GM19193 (cell line): ENCODE results near the gene KRT78.

Source experiments
- POLR2A ChIP-seq: IDR thresholded peaks from 4 replicates; pipeline ENCODE4 v1.6.1; 2011; ENCODE audit not compliant: insufficient read depth, insufficient read length; ENCODE audit errors: extremely low read depth

Gene KRT78

DNA sequence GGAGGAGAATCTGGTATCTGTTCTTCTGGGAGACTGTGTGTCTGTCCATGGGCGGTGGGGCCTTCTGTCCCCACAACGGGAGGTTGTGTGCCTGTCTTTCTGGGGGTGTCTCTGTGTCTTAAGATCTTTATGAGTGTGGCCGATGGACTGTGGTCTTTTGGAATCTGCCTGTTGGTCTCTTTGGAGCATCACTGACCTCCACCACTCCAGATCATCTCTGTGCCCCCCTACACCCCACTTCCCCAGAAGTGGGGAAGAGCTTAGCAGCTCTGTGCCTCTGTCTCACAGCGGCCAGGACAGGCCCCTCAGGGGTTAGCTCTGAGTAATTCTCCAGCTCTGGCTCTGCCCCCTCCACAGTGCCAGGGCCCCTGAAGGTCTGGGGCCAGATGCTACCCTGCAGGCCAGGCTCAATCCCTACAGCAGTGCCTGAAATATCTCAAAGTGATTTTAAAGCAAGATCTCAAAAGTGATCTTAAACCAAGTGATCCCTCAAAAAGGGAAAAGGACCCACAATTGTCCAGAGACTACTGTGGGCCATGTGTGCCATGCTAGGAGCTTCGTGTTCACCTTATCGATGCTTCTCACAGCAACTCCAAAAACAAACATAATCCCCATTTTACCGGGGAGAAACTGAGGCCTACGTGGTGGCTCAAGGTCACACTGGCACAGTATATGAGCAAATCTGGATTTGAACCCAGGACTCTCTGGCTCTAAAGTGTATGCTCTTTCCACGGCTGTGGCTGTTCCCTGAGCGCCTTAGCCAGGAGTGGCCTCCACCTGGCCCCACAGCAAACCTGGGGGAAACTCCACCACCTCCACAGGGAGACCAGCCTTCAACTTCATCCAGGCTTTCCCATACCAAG, 26.0 kb upstream of the KRT78 start:
- TF ChIP-seq POLR2A: no peak

DNA sequence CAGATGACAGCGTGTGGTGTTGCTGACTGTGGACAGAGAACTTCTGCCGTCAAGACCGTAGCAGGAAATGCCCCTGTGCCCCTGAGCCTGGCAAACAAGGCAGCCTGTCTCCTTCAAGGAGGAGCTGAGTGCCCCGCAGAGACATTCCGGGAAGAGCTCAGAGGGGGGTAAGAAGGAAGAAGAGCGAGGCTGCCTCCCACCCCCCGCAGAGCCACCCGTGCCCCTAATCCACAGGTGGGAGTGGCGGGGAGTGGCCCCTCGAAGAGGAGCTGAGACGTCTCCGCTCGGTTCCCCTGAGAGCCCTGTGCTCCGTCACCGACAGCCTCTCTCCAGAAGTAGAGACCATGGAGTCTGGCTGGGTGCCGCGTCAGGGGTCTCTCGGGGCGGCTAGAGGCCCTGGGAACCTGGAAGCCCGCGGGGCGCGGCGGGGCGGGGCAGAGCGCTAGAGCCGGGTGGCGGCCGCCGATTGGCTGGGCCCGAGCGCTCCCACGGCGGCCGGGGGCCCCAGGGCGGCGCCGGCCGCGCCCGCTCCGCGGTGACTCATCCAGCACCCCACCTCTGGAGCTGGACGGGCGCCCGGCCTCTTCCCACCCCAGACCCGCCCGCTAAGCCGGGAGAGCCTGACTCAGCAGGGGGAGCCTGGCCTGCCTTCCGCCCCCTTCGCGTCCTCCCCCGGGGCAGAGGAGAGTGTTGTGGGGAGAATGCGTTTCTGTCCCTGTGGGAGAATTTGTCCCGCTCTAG, 25.2 kb upstream of the KRT78 start:
- TF ChIP-seq POLR2A: no peak

DNA sequence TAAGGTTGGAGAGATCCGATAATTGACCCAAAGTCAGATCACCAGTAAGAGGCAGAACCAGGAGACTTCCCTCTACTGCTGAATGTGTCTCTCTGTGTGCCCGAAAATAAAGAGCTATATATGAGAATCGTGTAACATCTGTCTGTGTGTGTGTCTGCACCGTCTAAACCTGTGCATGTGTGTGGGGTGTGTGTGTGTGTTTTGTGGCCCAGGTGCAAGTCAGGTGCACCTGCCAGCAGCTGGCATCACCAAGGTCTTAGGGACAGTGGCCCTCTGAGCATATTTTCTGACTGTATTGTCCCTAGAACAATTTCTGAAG, 24.7 kb upstream of the KRT78 start:
- TF ChIP-seq POLR2A: no peak

DNA sequence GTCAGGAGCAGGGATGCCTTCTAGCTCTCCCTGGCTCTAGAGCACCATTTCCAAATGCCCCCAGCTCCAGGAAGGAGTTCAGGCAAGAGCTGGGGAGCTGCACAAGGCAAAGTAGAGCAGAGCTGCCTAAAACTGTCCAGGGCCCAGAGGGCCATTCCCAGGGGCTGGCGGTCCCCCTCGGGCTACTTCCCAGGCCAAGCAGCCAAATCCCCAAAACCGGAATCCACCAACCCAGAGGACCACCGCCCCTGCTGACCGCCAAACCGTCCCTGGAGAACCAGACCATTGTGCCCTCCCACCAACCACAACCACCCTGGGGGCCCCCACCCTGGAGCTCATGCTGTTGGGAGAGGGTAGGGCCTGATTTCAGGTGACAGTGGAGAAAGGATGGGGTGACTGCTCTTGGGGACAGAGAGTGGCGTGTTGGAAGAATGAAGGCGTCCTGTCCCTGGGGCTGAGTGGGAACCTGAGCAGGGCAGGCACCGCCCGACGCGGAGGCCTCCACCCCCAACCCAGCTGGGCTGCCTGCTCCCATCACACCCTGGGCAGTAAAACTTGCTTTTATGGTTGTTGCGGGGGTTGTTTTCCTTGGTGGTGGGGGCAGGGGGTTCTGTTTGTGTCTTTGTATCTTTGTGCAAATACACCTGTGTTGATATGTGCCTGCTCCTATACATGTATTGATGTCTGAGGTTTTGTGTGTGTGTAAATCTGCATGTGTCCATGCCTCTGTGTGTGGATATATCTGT, 24.0 kb upstream of the KRT78 start:
- TF ChIP-seq POLR2A: no peak

DNA sequence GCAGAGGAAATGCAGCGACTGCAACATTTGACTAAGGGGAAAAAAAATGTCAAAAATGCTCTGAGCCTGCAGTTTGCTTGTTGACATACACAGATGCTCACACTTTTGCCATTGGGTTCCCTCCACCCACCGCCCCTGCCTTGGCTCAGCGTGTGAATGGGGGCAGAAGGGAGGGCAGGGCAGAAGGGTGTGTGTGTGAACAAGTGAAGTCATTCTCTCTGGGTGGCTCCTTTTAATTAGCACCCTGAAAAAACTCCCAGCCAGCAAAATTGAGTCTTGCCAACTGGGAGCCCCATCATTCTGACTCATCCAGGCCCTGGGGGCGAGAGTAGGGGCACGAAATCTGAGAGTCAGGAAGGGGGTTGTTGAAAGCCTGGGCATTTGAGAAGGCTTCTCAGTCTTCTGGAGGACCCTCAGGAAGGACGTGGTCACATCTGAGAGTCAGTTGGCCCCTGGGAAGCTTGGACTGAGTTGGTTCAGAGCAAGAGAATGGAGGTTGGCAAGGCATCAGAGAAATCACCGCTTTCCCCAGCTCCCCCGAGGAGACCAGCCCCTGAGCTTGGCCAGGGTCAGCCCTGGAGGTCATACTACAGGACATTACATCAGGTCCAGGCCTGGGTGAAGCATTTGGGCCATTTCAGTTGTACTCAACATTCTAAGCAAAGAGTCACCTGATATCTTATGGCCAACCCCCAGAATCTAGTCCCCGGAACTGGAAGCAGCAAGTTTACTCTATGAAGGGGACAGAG, 22.7 kb upstream of the KRT78 start:
- no peak for TF ChIP-seq POLR2A

DNA sequence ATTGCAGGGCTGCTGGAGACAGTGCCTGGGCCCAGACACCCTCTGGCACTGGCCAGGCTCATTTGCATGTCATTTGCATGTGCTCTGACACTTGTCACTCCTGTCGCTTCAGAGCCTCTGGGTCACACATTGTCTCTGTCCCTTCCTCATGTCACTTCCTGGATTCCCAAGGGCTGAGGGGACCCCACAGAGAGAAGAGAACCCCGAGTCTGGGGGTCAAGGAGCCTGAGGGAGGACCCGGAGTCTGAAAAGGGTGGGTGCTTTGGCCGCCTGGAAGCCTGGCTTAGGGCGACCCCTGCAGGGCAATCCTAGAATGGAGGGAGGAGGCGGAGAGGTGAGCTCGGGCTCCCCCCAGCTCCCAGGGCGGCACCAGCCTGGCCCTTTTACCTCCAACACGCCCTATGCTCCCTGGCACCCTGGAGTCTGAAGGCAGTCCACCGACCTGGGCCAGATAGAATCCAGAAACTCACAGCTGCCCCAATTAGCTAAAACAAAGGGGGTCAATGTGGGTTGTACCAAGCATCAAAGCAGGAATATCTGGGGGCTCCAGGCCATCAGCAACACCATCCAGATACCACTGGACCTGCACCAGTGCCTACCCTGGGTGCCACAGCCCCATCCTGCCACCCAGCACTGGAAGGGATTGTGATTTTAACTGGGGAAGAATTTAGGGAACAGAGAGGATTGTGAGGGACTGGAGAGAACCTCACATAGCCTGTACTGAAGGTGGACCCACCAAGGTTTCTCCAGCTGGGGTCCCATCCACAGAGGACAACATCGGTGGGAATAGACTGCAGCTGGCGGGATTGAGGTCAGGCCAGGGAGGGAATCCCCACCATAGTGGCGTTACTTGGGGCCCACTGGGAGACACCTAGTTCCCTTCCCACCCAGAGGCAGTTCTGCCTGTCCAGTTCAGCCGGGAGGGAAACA, 21.8 kb upstream of the KRT78 start:
- TF ChIP-seq POLR2A: no peak

DNA sequence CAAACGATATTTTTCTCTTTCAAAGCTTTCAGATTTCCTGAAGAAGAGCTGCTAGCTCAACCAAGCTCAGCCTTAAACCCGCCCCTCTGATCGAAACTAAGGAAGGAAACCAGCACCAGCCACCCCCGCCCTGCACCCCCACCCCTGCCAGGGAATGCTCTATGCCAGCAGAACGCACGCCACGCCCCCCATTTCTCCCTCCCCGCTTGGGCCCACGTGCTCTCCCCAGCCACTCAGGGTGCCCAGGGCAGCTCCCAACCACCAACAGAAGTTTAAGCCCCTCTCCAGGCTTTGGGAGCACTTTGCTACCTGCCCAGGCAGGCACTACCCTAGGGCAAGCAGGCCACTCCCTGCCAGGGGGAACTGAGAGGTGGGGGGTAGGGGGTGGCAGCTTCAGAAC, 18.8 kb upstream of the KRT78 start:
- TF ChIP-seq POLR2A: no peak

DNA sequence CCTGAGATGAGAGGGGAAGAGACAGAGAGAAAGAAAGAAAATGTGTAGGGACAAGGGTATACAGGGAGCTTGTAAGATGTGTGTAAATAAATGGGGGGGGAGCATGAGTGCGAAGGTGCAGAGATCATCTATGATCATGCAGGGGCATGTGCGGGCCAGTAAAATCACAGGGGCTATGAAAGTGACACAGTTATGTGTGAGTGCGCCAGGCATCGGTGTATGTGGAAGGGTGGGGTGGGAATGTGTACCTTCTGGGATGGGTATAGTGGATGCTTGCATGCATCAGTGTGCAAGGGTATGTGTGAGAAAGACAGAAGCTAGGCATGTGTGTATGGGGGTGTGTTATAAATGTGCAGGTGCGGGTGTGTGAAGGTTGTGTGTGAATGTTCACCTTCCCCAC, 18.4 kb upstream of the KRT78 start:
- TF ChIP-seq POLR2A: no peak

DNA sequence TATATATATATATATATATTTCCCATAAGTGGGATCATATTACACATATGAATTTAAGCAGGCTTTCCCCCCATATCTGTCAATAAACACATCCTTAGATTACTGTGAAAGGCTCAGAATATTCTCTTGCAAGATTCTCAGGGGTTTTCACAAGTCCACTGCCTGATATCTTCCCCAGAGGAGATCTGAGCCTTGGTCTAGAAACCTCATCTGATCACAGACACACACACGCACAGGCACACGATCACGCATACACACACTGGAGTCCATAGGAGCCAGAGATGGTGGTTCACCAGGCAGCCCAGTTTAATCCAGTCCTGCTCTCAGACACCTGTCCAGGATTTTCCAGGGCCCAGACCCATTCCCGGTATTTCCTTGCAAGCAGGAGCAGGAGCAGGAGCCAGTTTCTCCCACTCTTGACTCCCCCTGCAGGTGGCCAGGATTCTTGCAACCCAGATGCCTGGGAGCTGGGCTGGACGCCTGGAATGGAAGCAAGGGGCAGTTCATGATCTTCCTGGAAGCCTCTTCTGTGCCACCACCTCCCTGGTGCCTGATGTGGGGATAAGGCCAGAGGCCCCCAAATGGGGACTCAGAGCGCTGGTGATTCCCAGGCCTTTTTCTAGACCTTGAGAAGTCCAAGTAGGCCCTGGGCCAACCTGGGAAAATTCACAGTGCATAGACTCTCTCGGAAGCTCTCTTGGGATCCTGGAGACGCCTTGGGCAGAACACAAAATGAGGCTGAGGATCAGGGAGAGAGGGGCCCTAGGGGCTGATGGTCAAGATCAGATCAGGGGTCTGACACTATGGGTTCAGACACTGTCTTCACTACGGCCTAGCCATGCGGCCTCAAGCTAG, 16.5 kb upstream of the KRT78 start:
- no peak for TF ChIP-seq POLR2A

DNA sequence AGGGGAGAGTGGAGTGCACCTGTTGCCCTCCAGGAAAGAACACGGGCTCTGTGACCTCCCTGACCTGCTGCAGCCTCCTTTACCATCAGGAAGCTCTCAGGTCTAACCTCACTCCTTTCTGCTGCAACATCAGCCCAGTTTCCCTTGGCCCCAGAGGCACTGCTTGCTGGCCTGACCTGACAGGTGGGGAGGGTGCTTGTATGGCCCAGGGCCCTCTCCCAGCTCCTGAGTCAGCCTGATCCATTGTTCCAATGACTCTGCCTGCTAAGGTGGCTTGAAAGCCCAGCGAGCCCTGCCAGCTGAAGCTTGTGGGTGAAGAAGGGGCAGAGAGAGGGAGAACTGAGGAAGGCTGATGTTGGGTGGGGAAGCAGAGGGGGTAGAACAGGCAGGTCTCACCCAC, 13.2 kb upstream of the KRT78 start:
- TF ChIP-seq POLR2A: no peak

DNA sequence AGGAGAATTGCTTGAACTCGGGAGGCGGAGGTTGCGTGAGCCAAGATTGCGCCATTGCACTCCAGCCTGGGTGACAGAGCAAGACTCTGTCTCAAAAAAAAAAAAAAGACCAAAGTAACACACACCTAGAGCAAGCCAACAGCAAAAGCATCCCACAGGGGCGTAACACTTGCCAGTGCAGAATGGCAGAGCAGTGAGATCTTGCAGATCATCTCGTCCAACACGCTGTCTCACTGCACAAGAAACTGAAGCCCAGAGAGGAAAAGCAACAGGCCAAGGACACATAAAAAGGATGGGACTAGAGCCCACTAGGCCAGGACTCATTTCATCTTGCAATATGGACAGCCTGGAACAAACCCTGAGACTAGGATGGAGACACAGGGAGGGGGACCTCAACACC, 12.7 kb upstream of the KRT78 start:
- TF ChIP-seq POLR2A: no peak

DNA sequence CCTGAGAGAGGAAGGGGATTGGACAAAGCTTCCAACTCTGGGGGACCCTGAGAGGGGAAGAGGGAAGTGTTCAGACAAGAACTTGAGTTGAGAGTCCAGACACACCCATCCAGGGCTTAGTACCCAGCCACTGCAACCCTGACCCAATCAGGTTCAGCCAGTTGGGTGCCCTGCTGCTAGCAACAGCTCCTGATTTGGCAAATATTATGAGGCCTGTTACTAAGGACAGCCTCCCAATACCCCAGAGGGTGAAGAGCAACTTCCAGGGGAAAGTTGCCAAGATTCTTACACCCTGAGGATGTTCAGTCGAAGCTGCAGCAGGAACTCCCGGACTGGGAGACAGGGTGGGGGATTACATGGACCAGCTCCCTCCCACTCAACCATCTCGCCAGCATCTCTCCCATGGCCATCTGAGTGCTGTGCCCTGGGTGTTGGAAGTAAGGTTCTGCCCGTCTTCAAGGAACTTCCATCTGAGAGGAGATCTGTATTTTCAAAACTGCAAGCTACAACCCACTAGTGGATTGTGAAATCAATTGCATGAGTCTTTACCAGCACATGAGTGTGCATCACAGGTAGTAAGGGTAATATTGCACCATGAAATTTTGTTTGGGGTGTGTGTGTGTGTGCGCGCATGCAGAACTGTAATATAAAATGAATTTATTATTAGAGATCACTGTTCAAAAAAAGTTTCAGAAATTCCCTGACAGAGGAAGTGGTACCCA, 11.5 kb upstream of the KRT78 start:
- no peak for TF ChIP-seq POLR2A
